ENCODE measurements around the gene LMX1A.

Gene LMX1A

GRCh38 chr1:165369255-165369848, 12.8 kb upstream of the LMX1A start:
- no peak for DNase-seq (ENCODE audit: low read depth)

DNA sequence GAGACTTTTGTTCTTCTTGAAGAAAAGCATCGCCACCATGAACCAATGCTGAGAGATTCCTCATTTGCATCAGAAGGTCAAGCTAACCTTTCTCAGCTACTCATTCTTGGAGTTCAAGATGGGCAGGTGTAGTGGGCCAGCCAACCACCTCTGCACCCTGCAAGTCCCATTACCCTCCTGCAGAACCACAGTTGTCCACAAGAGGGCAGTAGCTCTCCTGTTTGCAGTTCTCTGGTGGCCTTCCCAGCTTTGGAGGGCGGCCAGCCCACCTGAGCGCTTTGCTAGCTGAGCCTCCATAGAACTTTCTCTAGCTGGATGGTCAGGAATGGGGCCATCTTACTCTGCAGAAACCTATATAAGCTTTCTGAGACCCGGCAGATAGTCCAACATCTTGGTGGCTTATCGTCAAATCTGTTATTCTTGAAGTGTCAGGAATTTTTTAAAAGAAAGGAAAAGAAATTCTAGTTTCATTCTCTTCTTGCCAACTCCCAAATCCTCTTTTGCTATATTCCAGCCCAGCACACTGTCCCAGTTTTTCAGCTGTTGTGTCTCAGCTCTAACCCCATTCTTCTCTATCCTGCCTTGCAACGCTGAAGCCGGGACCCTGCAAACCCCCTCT, 11.0 kb upstream of the LMX1A start:
- H3K4me3 ChIP-seq (ENCODE audit: low read depth, low read length): no peak overlapping the region
- DNase-seq (ENCODE audit: low read depth): peak; percentile 22

More at GRCh38 chr1:165369255-165369848, 12.8 kb upstream of the LMX1A start:
- H3K4me3 ChIP-seq (ENCODE audit: low read depth, low read length): no peak overlapping the region

DNA sequence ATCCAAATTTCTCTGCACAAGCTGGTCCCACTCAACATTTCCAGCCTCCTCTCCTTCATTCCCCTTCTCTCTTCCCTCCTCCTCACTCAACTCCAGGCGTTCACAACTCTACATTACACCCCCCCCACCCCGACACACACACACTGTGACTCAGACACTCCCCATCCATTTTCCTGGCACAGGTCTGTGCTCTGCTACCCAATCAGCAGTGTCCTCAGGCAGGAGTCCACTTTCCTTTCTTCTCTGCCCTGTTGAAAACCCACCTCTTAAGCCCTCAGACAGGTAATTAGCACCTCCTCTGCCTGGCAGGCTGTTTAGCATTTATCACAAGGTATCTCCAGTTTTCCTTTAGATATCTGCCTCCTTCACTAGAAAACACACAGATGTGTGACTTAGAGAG, 8.8 kb upstream of the LMX1A start:
- no peak overlapping the region for H3K4me3 ChIP-seq (ENCODE audit: low read depth, low read length)
- no peak for DNase-seq (ENCODE audit: low read depth)

- H3K4me3 ChIP-seq (ENCODE audit: low read depth, low read length): no peak overlapping the region
- no peak for DNase-seq (ENCODE audit: low read depth)
These were observed 8.1 kb upstream of the LMX1A start for GRCh38 chr1:165364568-165365133.

- no peak overlapping the region for H3K4me3 ChIP-seq (ENCODE audit: low read depth, low read length)
- DNase-seq (ENCODE audit: low read depth): no peak
These were observed 361 bp upstream of the LMX1A start for GRCh38 chr1:165356876-165357275.

DNA sequence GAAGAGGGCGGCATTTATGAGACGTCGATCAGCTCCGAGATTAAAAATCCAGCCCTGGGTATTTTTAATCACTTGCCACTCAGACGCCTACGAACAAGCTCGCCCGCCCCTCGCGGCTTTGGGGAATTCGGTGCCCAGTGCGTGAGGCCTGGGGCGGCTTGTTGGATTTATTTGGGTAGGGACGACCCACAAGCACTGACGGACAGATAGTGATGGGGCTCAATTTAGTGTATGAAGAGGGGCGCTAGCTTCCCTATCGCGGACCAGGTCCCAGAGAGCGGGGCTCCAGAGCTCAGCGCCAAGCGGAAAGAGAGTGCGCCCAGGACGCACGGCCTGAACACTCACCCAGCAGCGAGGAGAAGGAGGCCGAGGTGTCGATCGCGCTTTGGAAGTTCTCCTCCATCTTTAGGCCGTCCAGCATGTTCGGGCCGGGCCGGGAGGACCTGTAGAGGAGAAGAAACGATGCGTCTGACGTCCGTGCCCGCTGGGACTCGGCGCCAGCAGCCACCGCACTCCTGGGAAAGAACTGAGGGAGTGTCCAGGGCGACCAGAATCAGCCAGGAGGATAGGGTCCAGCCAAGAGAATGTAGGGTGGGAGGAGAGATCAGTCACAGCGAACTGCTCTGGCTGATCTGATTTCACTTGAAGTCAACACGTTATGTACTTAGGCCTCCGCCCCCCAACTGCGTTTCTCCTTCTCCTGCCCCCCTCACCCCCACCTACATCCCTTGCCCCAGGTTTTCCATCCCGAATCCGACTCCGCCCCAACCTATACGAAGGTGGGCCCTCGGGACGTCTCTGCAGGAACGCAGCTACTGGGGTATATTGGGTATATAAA, 1.2 kb downstream of the LMX1A start:
- H3K4me3 ChIP-seq (ENCODE audit: low read depth, low read length): no peak overlapping the region
- DNase-seq (ENCODE audit: low read depth): no peak

GRCh38 chr1:165354739-165355138, 1.8 kb downstream of the LMX1A start:
- no peak for DNase-seq (ENCODE audit: low read depth)
- H3K4me3 ChIP-seq (ENCODE audit: low read depth, low read length): no peak overlapping the region

DNA sequence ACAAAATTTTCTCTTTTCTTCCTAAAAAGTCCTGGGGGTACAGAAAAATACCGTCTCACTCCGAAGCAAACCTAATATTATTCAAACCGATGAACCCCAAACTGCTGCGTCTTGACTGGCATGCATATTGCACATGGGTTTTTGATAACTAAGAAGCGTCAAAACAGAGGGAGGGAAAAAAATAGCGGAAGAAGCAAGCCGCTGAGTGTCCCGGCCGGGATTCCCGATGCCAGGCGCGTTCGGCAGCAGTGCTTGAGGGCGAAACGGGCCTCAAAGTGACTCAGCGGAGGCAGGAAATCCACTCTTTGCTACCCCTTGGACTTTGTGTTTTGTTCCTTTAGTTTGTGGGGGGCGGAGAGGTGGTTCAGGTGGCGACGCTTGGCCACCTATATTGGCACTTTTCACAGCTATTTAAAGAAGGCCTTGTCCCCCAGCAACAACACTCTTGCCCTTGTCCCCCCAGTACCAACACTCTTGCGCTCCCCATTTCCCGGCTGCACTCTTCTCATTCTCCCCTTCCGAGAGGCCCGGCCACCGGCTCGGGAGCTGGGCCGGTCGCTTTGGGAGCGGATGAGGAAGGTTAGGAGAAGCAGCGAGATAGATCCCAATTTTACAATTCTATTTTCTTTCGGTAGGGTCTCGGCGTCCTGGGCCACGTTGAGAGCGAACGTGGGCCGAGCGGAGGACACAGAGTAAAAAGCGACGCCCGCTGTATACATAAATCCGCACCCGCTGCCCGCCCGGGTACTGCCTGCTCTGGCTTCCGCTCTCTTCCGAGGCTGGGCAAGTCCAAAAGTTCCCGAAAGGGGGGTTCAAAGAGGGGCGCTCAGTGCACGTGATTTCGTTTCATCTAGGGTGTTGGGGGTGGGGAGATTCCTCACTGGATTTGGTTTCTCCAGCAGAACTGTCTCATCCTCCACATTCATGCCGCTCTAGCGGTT, 2.5 kb downstream of the LMX1A start:
- DNase-seq (ENCODE audit: low read depth): no peak
- no peak overlapping the region for H3K4me3 ChIP-seq (ENCODE audit: low read depth, low read length)

- no peak for DNase-seq (ENCODE audit: low read depth)
These were observed 3.8 kb downstream of the LMX1A start for GRCh38 chr1:165352442-165353293.

DNA sequence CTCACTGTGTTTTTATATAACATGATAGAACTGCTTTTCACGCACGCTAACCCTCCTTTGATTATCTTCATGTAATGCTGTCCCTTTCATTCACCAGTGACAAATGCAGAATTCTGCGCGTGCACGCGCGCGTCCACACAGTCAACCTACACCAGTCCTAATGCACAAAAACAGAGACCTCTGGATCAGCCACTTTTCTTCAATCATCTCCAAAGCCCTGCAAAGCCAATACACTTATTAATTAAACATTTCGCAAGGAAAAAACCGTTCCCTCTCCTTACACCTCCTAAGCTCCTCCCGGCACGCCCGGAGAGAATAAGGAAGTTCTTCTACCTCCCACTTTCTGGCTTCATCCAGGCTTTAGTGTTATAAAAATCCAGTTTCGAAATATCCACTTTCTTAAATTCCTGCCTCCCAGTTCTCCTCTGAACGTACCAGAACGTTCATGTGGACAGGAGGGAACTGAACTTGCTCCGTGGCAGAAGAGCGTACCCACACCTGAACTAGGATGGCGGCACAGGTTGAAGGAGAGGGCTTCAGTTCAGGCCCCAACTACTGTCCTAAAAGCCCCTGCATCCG, 4.6 kb downstream of the LMX1A start:
- no peak for DNase-seq (ENCODE audit: low read depth)
- H3K4me3 ChIP-seq (ENCODE audit: low read depth, low read length): no peak overlapping the region

More at GRCh38 chr1:165352442-165353293, 3.8 kb downstream of the LMX1A start:
- no peak overlapping the region for H3K4me3 ChIP-seq (ENCODE audit: low read depth, low read length)

DNA sequence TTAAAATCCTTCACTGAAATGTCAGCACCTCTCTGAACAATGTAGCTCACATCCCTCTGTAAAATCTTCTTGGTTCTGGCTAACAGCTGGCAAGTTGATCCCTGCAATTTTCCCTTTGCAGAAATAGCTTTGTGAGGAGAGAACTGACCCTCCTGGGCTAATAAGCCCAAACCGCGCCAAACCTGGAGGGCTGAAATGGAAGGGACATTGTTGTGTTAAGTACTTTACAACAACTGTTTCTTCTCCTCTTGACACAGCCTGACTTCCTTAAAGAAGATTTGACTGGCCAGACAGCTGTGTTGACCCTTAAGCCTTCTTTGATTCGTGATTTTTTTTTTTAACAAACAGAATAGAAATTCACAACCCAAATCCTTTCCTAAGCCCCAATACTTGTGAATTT, 5.7 kb downstream of the LMX1A start:
- no peak for DNase-seq (ENCODE audit: low read depth)
- no peak overlapping the region for H3K4me3 ChIP-seq (ENCODE audit: low read depth, low read length)

- no peak for DNase-seq (ENCODE audit: low read depth)
- H3K4me3 ChIP-seq (ENCODE audit: low read depth, low read length): no peak overlapping the region
These were observed 11.0 kb downstream of the LMX1A start for GRCh38 chr1:165345502-165345901.

- no peak overlapping the region for H3K4me3 ChIP-seq (ENCODE audit: low read depth, low read length)
- no peak for DNase-seq (ENCODE audit: low read depth)
These were observed 11.8 kb downstream of the LMX1A start for GRCh38 chr1:165344736-165345135.

DNA sequence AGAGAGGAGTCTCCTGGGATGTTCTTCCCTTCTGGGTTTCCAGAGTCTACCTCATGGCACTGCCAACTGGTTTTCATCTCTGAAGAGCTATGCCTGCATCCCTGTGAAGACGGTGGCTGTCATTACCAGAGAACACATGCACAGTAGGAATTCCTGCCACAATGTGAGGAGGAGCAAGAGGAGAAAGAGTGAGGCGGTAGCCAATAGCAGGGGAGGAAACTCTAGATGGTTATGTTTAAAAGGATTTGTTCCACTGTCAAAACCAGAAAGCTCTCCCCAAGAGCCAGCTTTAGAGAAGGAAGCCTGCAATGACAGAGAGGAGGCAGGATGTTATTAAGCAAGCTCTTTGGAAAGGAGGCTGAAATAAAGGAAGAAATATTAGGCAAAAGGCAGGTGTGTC, 12.3 kb downstream of the LMX1A start:
- no peak for DNase-seq (ENCODE audit: low read depth)

GRCh38 chr1:165342587-165342986, 13.9 kb downstream of the LMX1A start:
- no peak for DNase-seq (ENCODE audit: low read depth)
- H3K4me3 ChIP-seq (ENCODE audit: low read depth, low read length): no peak overlapping the region

More for the DNA sequence above, 12.3 kb downstream of the LMX1A start:
- H3K4me3 ChIP-seq (ENCODE audit: low read depth, low read length): no peak overlapping the region

- DNase-seq (ENCODE audit: low read depth): no peak
- H3K4me3 ChIP-seq (ENCODE audit: low read depth, low read length): no peak overlapping the region
These were observed 14.3 kb downstream of the LMX1A start for GRCh38 chr1:165342168-165342567.

GRCh38 chr1:165339164-165339563, 17.4 kb downstream of the LMX1A start:
- DNase-seq (ENCODE audit: low read depth): no peak
- no peak overlapping the region for H3K4me3 ChIP-seq (ENCODE audit: low read depth, low read length)

GRCh38 chr1:165330483-165330882, 26.0 kb downstream of the LMX1A start:
- DNase-seq (ENCODE audit: low read depth): no peak
- no peak overlapping the region for H3K4me3 ChIP-seq (ENCODE audit: low read depth, low read length)
